Duodenal mucosa (tissue), 2 donors: Measurements from ENCODE around the gene ZBTB22.
A peak's percentile ranks its signal among the peaks of the same experiment; 100 is the strongest.
"Not testable (repeated sequence)": the region's sequence is repeated elsewhere in the genome, so short reads cannot be mapped to it uniquely, and the experiment has no call there.

Source experiments
- H3K27ac ChIP-seq: one replicate; pipeline ENCODE4 v1.7.0; 2013; ENCODE audit warnings: low read depth, low read length
- H3K27me3 ChIP-seq, 2 donors: one replicate each; pipeline ENCODE4 v1.7.0; 2013; ENCODE audit warnings: low read length in 2 of 2, control low read depth in 1 of 2; ENCODE audit not compliant: insufficient read depth in 2 of 2, control insufficient read depth in 1 of 2
- H3K36me3 ChIP-seq, 2 donors: one replicate each; pipeline ENCODE4 v1.7.0; 2013; ENCODE audit warnings: low read length in 2 of 2, control low read depth in 1 of 2; ENCODE audit not compliant: insufficient read depth in 2 of 2, control insufficient read depth in 1 of 2
- H3K4me1 ChIP-seq, 2 donors: one replicate each; pipeline ENCODE4 v1.7.0; 2013; ENCODE audit warnings: low read length in 2 of 2, control low read depth in 1 of 2; ENCODE audit not compliant: insufficient read depth in 2 of 2, control insufficient read depth in 1 of 2
- H3K4me3 ChIP-seq, 2 donors: one replicate each; pipeline ENCODE4 v1.7.0; 2013; ENCODE audit warnings: low read length in 2 of 2, low read depth in 1 of 2
- H3K9ac ChIP-seq, 2 donors: one replicate each; pipeline ENCODE4 v1.7.0; 2013; ENCODE audit warnings: low read length in 2 of 2, low read depth in 1 of 2
- H3K9me3 ChIP-seq, 2 donors: one replicate each; pipeline ENCODE4 v1.7.0; 2013; ENCODE audit warnings: low read length in 2 of 2, control low read depth in 1 of 2; ENCODE audit not compliant: control insufficient read depth in 1 of 2

The ZBTB22 gene

DNA sequence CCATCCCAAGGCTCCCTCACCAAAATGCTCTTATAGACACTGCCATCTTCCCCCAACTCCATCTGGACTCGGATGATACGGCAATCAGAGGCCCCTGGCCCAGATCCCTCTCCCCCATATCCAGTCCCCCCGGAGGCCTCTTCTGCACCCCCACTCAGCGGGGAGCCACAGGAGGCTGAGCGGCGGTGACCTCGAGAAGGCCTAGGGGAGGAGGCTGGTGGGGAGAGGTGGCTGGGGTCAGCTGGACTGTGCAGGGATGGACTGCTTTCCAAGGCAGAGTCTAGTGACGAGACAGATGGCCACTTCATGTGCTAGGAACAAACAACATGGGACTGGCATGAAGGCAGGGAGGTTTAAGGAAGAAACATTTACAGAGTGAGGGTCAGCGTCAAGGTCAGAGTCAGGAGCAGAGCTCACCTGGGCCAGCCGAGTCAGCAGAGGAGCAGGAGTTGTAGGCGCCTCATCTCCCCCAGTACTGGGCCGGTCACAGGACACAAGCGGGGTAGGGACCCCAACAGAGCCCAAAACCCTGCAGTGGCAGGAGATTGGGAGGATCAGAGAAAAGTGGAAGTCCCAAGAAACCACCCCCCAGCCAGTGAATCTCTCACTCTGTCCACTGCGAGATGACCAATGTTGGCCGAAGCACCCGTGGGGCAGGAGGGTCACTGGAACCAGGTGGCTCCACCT, 24.4 kb downstream of the ZBTB22 start:
- Histone ChIP-seq H3K9ac (no peak overlapping the region), H3K4me3 (no peak overlapping the region), H3K36me3 (peaks cover 14 to 37% of the 10 kb centered on the region in 2 donors), H3K4me1 (peaks cover 22 to 26% of the 10 kb centered on the region in 2 donors), H3K27me3 (no peaks in the 10 kb centered on the region), H3K27ac (no peak overlapping the region), H3K9me3 (no peaks in the 10 kb centered on the region)

DNA sequence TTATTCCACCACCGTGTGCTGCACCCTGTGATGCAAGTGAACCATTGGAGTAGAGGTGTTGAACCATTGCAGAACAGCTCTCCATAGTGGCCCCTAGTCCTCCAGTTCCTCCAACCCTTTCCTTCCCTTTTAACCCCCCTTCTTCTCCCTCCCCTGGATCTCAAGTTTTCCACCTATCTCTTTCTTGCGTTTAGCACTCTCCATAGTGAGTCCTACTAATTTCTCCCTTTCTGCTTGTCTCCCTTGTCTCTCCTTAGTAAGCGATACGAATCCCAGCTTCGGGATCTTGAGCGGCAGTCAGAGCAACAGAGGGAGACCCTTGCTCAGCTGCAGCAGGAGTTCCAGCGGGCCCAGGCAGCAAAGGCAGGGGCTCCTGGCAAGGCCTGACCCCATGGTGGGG, 27.1 kb downstream of the ZBTB22 start:
- H3K27ac ChIP-seq: no peak overlapping the region
- peak overlapping the region in 1 of 2 donors; percentile 91 for H3K9ac ChIP-seq
- H3K4me3 ChIP-seq: peak overlapping the region; percentile 88 to 94
- H3K27me3 ChIP-seq: no peaks in the 10 kb centered on the region
- peaks cover 18 to 21% of the 10 kb centered on the region in 2 donors for H3K4me1 ChIP-seq
- no peaks in the 10 kb centered on the region for H3K9me3 ChIP-seq
- H3K36me3 ChIP-seq: peaks cover 25 to 45% of the 10 kb centered on the region in 2 donors

GRCh38 chr6:33289784-33290315, 27.7 kb downstream of the ZBTB22 start:
- Histone ChIP-seq H3K4me3 (peak overlapping the region; percentile 88 to 94), H3K36me3 (peaks cover 25 to 49% of the 10 kb centered on the region in 2 donors), H3K27ac (no peak overlapping the region), H3K9ac (peak overlapping the region; percentile 52 to 91), H3K4me1 (peaks cover 18 to 21% of the 10 kb centered on the region in 2 donors), H3K27me3 (no peaks in the 10 kb centered on the region), H3K9me3 (no peaks in the 10 kb centered on the region)

DNA sequence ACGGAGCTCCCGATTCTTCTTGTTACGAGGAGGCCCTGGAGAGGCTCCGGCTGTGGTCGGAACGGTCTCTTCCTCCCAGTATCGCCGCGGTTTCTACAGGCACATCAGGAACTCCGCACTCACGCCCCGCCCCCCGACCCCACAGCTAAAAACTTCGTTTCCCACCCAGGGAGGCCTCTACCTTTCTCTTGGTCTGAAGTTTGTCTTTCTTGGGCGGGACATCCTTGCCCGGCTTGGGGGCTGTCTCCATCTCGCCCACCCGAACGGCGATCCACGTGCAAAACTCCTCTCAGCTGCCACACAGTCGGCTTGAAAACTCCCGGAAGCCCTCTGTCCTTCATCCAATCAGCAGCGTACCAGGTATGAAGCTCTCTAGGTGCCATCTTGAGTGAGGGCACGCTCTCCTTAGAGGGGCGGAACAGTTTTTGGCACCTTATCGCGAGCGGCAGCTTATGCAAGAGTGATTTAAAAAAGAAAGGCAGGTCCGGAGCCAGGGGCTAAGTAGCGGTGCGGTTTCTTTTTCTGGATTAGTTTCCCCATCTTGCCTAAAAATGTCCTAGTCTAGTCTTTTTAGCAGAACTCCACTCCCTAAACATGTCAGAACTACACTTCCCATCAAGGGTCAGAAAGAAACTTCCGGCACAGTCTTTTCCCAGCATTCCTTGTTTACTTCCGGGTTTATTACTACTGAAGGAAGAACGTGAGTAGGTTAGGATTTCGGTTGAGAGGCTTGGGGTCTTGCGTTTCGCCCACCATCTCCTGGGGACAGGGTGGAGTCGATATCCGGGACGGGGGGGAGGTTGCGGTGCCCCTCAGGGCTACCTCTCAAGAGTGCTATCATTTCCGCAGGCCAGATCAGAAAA, 28.4 kb downstream of the ZBTB22 start, which contains the start of the genes PFDN6 and WDR46:
TSS of gene PFDN6 (plus strand) at position 681 of the 863 bp plus-strand sequence. CDS start 256 bp downstream, outside the sequence.
TSS of gene WDR46 (minus strand) at position 319 of the 863 bp plus-strand sequence. CDS start at position 250, 69 bp downstream.
- Histone ChIP-seq H3K4me1 (peaks cover 18 to 21% of the 10 kb centered on the region in 2 donors), H3K9me3 (no peaks in the 10 kb centered on the region), H3K27ac (no peak within 1 kb of the TSS), H3K4me3 (peak within 1 kb of the TSS; percentile 88 to 94), H3K9ac (peak within 1 kb of the TSS; percentile 81 to 91), H3K27me3 (no peaks in the 10 kb centered on the region), H3K36me3 (peaks cover 25 to 51% of the 10 kb centered on the region in 2 donors)

DNA sequence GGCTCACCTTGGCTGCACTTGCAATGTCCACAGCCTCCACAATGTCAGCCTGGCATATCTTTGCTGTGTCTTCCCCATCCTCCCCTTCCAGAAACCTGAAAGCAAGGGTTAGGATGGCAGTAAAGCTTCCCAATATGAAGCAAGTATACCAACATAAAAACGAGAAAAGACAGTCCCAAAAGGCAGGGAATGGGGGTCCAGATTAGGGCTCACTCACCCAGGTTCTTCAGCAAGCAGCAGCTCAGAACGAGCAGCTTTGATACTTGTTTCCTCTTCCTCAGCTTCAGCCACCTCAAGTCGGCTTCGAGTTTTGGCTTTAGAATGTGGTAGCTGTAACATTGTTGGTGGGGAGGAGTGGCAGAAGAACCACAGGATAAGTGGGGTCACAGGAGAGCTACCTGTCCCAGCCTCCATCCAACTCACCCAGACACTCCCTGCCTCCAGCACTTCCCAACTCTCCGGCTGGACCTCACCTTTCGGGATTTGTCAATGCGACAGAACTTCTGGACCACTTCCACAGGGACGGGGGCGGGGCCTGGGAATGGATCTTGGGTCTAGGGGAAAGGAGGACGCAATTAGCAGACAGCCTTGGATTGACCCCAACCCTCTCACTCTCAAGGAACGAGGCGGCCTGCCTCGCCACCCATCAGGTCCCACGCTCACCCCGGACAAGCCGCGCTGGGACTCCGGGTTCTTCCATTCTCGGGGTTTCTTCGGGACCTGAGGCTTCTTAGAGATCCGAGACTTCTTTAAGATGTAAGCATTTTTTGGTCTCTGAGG, 29.2 kb downstream of the ZBTB22 start:
- Histone ChIP-seq H3K4me3 (peak overlapping the region; percentile 88 to 94), H3K27ac (no peak overlapping the region), H3K4me1 (peaks cover 18 to 21% of the 10 kb centered on the region in 2 donors), H3K27me3 (no peaks in the 10 kb centered on the region), H3K9ac (peak overlapping the region; percentile 81 to 91), H3K36me3 (peaks cover 26 to 53% of the 10 kb centered on the region in 2 donors), H3K9me3 (no peaks in the 10 kb centered on the region)

DNA sequence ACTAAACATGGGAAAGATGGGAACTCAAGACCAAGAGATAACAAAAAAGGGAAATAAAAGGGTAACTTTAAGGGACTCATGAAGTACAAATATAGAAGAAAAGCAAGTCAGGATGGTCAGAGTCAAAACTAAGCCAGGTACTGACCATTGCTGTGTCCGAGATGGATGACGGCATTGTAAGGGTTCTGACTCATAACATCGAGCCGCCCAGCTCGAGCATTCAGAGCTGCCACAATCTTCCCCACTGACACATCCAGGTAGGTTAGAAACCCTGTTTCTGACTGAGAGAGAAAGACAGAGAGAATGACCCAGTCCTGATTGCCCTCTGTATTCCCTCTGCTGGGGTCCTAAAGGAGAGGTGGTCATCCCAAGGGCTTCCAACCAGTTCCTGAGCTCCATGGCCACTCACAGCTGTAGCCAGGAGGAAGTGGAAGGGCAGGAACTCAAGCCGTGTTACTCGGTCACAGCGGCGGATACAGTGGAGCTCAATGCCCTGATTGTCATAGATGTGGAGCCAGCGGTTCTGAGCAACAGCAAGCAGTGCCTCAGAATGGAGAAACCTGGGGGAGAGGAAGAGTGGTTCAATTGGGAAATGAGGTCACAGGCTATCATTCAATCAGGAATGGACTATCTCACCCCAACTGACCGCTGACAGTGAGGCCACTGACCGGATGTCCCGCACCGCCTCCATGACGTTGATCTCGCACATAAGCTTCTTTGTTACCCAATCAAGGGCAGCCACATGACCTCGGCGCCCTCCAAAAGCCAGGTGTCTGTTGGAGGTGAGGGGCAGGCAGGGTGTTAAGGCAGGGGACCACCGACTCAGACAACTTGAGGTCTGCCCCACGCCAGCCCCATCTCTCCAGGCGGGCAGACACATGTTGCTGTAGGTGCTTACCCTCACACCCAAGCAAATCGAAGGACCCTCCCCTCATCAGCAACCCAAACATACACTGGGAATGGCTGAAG, 30.3 kb downstream of the ZBTB22 start:
- Histone ChIP-seq H3K36me3 (peaks cover 26 to 48% of the 10 kb centered on the region in 2 donors), H3K9ac (no peak overlapping the region), H3K4me3 (peak overlapping the region in 1 of 2 donors; percentile 88), H3K4me1 (peaks cover 18 to 21% of the 10 kb centered on the region in 2 donors), H3K27me3 (no peaks in the 10 kb centered on the region), H3K27ac (no peak overlapping the region), H3K9me3 (no peaks in the 10 kb centered on the region)

GRCh38 chr6:33285214-33285613, 32.3 kb downstream of the ZBTB22 start:
- H3K27ac ChIP-seq, H3K27me3 ChIP-seq, H3K9ac ChIP-seq, H3K9me3 ChIP-seq, H3K4me3 ChIP-seq: not testable (repeated sequence)
- peaks cover 31 to 60% of the 10 kb centered on the region in 2 donors for H3K36me3 ChIP-seq
- peaks cover 11 to 17% of the 10 kb centered on the region in 2 donors for H3K4me1 ChIP-seq

GRCh38 chr6:33280539-33280938, 37.0 kb downstream of the ZBTB22 start:
- Histone ChIP-seq H3K9me3 (no peaks in the 10 kb centered on the region), H3K27me3 (no peaks in the 10 kb centered on the region), H3K9ac (no peak overlapping the region), H3K27ac (no peak overlapping the region), H3K4me3 (no peak overlapping the region), H3K4me1 (peaks cover 20 to 24% of the 10 kb centered on the region in 2 donors), H3K36me3 (peaks cover 31 to 64% of the 10 kb centered on the region in 2 donors)
